ENCODE results near the gene GPR146. TPM values are rescaled to one million over a fixed set of nuclear protein-coding genes. Genes with fewer than 3 reads are reported as not detected.
A peak's percentile ranks its signal among the peaks of the same experiment; 100 is the strongest.

The GPR146 gene
- total RNA-seq, 1 experiment from 2014 or later, result 2.9 TPM

DNA sequence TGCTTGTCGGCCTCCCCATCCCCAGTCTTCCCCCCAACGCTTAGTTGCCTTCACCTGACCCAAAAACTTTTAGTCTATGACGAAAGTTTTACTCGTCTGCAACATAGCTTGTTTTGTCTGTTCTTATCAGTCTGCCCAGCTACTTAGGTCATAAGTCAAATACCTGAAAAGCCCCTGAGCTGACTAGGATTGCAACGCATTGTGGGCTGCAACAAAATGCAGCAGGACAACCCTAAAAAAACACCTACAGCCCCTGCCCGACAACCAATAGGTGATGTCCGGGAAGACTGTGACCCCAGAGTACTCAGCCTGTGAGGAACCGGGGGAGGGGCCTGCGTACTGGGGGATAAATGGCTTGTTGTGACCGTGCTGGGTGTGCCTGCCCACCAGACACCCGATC, 24.3 kb downstream of the GPR146 start:
- BruUV-seq (replicated peaks), result no TSS peak
- Histone ChIP-seq H3K9me3 (ENCODE audit: control insufficient read depth, insufficient read depth, low read depth, low read length) (no peaks in the 10 kb centered on the region), H3K27ac (ENCODE audit: low read length) (no peak overlapping the region), H3K36me3 (ENCODE audit: control insufficient read depth, insufficient read depth, low read length) (no peaks in the 10 kb centered on the region), H3K4me1 (ENCODE audit: control insufficient read depth, insufficient read depth, low read length) (peaks cover 9% of the 10 kb centered on the region), H3K27me3 (ENCODE audit: control insufficient read depth, insufficient read depth, low read length) (no peaks in the 10 kb centered on the region), H3K4me3 (ENCODE audit: low read depth in 2 of 2, low read length in 2 of 2) (no peak overlapping the region)
- intact Hi-C loops (cut with micrococcal nuclease; ENCODE audit: unreplicated experiment) (no loop called here), in situ Hi-C loops (cut with HindIII; ENCODE audit: low pct_unique_long_range_greater_than_20kb, low sequenced_read_pairs) (no loop called here)
- ChIA-PET POLR2A (no interaction called here), CTCF (no interaction called here)
- TF ChIP-seq, protein P1, sequence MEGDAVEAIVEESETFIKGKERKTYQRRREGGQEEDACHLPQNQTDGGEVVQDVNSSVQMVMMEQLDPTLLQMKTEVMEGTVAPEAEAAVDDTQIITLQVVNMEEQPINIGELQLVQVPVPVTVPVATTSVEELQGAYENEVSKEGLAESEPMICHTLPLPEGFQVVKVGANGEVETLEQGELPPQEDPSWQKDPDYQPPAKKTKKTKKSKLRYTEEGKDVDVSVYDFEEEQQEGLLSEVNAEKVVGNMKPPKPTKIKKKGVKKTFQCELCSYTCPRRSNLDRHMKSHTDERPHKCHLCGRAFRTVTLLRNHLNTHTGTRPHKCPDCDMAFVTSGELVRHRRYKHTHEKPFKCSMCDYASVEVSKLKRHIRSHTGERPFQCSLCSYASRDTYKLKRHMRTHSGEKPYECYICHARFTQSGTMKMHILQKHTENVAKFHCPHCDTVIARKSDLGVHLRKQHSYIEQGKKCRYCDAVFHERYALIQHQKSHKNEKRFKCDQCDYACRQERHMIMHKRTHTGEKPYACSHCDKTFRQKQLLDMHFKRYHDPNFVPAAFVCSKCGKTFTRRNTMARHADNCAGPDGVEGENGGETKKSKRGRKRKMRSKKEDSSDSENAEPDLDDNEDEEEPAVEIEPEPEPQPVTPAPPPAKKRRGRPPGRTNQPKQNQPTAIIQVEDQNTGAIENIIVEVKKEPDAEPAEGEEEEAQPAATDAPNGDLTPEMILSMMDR (IDR thresholded peaks at IDR 0.05), result no peak
- TF ChIP-seq TCF7L2 (IDR thresholded peaks at IDR 0.05; ENCODE audit: low read depth, low read length), result no peak
- TF ChIP-seq, protein P2, sequence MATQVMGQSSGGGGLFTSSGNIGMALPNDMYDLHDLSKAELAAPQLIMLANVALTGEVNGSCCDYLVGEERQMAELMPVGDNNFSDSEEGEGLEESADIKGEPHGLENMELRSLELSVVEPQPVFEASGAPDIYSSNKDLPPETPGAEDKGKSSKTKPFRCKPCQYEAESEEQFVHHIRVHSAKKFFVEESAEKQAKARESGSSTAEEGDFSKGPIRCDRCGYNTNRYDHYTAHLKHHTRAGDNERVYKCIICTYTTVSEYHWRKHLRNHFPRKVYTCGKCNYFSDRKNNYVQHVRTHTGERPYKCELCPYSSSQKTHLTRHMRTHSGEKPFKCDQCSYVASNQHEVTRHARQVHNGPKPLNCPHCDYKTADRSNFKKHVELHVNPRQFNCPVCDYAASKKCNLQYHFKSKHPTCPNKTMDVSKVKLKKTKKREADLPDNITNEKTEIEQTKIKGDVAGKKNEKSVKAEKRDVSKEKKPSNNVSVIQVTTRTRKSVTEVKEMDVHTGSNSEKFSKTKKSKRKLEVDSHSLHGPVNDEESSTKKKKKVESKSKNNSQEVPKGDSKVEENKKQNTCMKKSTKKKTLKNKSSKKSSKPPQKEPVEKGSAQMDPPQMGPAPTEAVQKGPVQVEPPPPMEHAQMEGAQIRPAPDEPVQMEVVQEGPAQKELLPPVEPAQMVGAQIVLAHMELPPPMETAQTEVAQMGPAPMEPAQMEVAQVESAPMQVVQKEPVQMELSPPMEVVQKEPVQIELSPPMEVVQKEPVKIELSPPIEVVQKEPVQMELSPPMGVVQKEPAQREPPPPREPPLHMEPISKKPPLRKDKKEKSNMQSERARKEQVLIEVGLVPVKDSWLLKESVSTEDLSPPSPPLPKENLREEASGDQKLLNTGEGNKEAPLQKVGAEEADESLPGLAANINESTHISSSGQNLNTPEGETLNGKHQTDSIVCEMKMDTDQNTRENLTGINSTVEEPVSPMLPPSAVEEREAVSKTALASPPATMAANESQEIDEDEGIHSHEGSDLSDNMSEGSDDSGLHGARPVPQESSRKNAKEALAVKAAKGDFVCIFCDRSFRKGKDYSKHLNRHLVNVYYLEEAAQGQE (IDR thresholded peaks at IDR 0.05; ENCODE audit: insufficient read depth in 1 of 2, low read depth in 2 of 2, low read length in 1 of 2), result no peak
- no peak for TF ChIP-seq POLR2AphosphoS5 (IDR thresholded peaks at IDR 0.05; ENCODE audit: low read depth, low read length)
- TF ChIP-seq SIN3A (IDR thresholded peaks at IDR 0.05; ENCODE audit: borderline replicate concordance, insufficient read depth, low read depth, low read length), result no peak
- no peak for DNase-seq (ENCODE audit: low read depth, low spot score)
- ATAC-seq, result no peak

DNA sequence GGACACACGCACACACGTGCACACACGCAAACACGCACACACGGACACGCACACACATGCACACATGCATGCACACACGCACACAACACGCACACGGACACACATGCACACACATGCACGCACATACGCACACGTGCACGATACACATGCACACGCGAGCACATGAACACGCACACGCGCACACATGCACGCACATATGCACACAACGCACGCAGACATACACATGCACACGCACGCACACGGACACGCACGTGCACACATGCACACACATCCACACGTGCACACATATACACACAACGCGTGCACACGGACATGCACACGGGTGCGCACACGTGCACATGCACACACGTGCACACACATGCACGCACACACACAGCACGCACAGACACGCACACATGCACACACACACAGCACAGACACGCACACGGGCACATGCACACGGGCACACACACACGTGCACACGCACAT, 26.2 kb downstream of the GPR146 start:
- no peak for TF ChIP-seq POLR2AphosphoS5 (IDR thresholded peaks at IDR 0.05; ENCODE audit: low read depth, low read length)
- TF ChIP-seq, protein P2 (IDR thresholded peaks at IDR 0.05; ENCODE audit: insufficient read depth in 1 of 2, low read depth in 2 of 2, low read length in 1 of 2), result peak in 1 of 2 experiments; percentile 43; a peak in 1 of 4 replicates
- ATAC-seq, result no peak
- BruUV-seq (replicated peaks), result no TSS peak

More for the DNA sequence above, 26.2 kb downstream of the GPR146 start:
- no peaks in the 10 kb centered on the region for H3K9me3 ChIP-seq (ENCODE audit: control insufficient read depth, insufficient read depth, low read depth, low read length)
- ChIA-PET CTCF (no interaction called here), POLR2A (no interaction called here)
- H3K4me1 ChIP-seq (ENCODE audit: control insufficient read depth, insufficient read depth, low read length), result peaks cover 9% of the 10 kb centered on the region
- H3K36me3 ChIP-seq (ENCODE audit: control insufficient read depth, insufficient read depth, low read length), result no peaks in the 10 kb centered on the region
- no peak for DNase-seq (ENCODE audit: low read depth, low spot score)
- intact Hi-C loops (cut with micrococcal nuclease; ENCODE audit: unreplicated experiment) (no loop called here), in situ Hi-C loops (cut with HindIII; ENCODE audit: low pct_unique_long_range_greater_than_20kb, low sequenced_read_pairs) (no loop called here)
- no peaks in the 10 kb centered on the region for H3K27me3 ChIP-seq (ENCODE audit: control insufficient read depth, insufficient read depth, low read length)
- H3K4me3 ChIP-seq (ENCODE audit: low read depth in 2 of 2, low read length in 2 of 2), result no peak overlapping the region
- no peak overlapping the region for H3K27ac ChIP-seq (ENCODE audit: low read length)

Data from Panc1 (cell line).